ENCODE results near the gene PVALEF.
"Not testable (repeated sequence)": the region's sequence is repeated elsewhere in the genome, so short reads cannot be mapped to it uniquely, and the experiment has no call there.

Gene PVALEF

GRCh38 chr17:81146208-81146607 is 19.1 kb upstream of the PVALEF start:
- not testable (repeated sequence) for DNase-seq

GRCh38 chr17:81147701-81148100 is 17.6 kb upstream of the PVALEF start:
- no peak for DNase-seq

- DNase-seq: no peak
Observed at GRCh38 chr17:81148571-81148970, 16.7 kb upstream of the PVALEF start.

GRCh38 chr17:81148986-81149533 is 16.2 kb upstream of the PVALEF start:
- no peak for DNase-seq

- no peak for DNase-seq
Observed at GRCh38 chr17:81150377-81151077, 14.8 kb upstream of the PVALEF start.

- no peak for DNase-seq
Observed at GRCh38 chr17:81151278-81151677, 14.0 kb upstream of the PVALEF start.

GRCh38 chr17:81152288-81152828 is 12.9 kb upstream of the PVALEF start:
- DNase-seq: no peak

GRCh38 chr17:81153340-81153803 is 11.9 kb upstream of the PVALEF start:
- DNase-seq: no peak

- DNase-seq: not testable (repeated sequence)
Observed at GRCh38 chr17:81154016-81154415, 11.3 kb upstream of the PVALEF start.

- DNase-seq: no peak
Observed at GRCh38 chr17:81154961-81155360, 10.3 kb upstream of the PVALEF start.

- no peak for DNase-seq
Observed at GRCh38 chr17:81156866-81157805, 8.2 kb upstream of the PVALEF start.

- no peak for DNase-seq
Observed at GRCh38 chr17:81157848-81158687, 7.2 kb upstream of the PVALEF start.

- no peak for DNase-seq
Observed at GRCh38 chr17:81158688-81159590, 6.4 kb upstream of the PVALEF start.

- no peak for DNase-seq
Observed at GRCh38 chr17:81159611-81160265, 5.6 kb upstream of the PVALEF start.

GRCh38 chr17:81160306-81160705 is 5.0 kb upstream of the PVALEF start:
- DNase-seq: no peak

- no peak for DNase-seq
Observed at GRCh38 chr17:81160747-81161453, 4.4 kb upstream of the PVALEF start.

- no peak for DNase-seq
Observed at GRCh38 chr17:81161536-81161935, 3.8 kb upstream of the PVALEF start.

- DNase-seq: no peak
Observed at GRCh38 chr17:81161972-81162371, 3.3 kb upstream of the PVALEF start.

GRCh38 chr17:81162491-81162890 is 2.8 kb upstream of the PVALEF start:
- DNase-seq: no peak

Measured in effector CD4-positive, alpha-beta T cell (primary cell).